Nephron (organoid): ENCODE measurements around the gene RPL27A.

Experiments
- H3K27ac Mint-ChIP-seq, 3 experiments: 2 replicates each; pipeline ENCODE4 v1.8.0; 2020; ENCODE audit warnings: mixed read lengths in 3 of 3, mild to moderate bottlenecking in 2 of 3, moderate library complexity in 1 of 3
- H3K27me3 Mint-ChIP-seq: 2 replicates; pipeline ENCODE4 v1.8.0; 2021; ENCODE audit warnings: low read depth, mild to moderate bottlenecking, moderate library complexity, mixed read lengths
- H3K36me3 Mint-ChIP-seq: 2 replicates; pipeline ENCODE4 v1.8.0; 2020; ENCODE audit warnings: low read depth, mixed read lengths
- H3K4me1 Mint-ChIP-seq: 2 replicates; pipeline ENCODE4 v1.8.0; 2020; ENCODE audit warnings: mixed read lengths
- H3K4me3 Mint-ChIP-seq, 3 experiments: 2 replicates each; pipeline ENCODE4 v1.8.0; 2020; ENCODE audit warnings: mild to moderate bottlenecking in 3 of 3, mixed read lengths in 3 of 3, moderate library complexity in 2 of 3
- H3K9me3 Mint-ChIP-seq: 2 replicates; pipeline ENCODE4 v1.8.0; 2020; ENCODE audit warnings: mixed read lengths
- TF ChIP-seq, protein P1 (sequence below), 3 experiments: fragments of 200-600 bp; sonication (generic); IDR thresholded peaks; one replicate each; pipeline ENCODE4 v1.5.0; 2021; ENCODE audit warnings: antibody characterized with exemption in 3 of 3; ENCODE audit not compliant: unreplicated experiment in 3 of 3

RPL27A gene

DNA sequence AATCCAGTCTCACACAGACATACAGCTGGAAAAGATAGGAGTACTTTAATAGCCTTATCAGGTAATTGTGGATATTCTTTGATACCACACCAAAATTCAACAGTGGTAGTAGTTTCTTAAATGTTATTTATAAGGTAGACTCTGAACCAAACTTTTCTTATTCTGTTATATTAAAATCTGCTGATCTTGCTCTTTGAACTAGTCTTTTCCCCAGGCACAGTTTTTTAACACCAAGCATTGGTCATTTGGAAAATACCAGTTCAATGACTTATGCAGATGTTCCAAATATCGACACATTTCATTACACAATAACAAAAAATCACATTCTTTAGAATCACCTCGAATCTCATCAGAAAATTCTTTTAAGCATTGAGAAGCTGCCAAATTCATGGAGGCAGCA lies 7.7 kb upstream of the RPL27A start:
- TF ChIP-seq, protein P1, sequence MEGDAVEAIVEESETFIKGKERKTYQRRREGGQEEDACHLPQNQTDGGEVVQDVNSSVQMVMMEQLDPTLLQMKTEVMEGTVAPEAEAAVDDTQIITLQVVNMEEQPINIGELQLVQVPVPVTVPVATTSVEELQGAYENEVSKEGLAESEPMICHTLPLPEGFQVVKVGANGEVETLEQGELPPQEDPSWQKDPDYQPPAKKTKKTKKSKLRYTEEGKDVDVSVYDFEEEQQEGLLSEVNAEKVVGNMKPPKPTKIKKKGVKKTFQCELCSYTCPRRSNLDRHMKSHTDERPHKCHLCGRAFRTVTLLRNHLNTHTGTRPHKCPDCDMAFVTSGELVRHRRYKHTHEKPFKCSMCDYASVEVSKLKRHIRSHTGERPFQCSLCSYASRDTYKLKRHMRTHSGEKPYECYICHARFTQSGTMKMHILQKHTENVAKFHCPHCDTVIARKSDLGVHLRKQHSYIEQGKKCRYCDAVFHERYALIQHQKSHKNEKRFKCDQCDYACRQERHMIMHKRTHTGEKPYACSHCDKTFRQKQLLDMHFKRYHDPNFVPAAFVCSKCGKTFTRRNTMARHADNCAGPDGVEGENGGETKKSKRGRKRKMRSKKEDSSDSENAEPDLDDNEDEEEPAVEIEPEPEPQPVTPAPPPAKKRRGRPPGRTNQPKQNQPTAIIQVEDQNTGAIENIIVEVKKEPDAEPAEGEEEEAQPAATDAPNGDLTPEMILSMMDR (IDR thresholded peaks at IDR 0.05; ENCODE audit: unreplicated experiment in 3 of 3) = no peak
- Mint-ChIP-seq H3K9me3 (no peaks in the 10 kb centered on the region), H3K27ac (no peak overlapping the region), H3K4me3 (no peak overlapping the region), H3K4me1 (peaks cover 17% of the 10 kb centered on the region), H3K27me3 (no peaks in the 10 kb centered on the region), H3K36me3 (no peaks in the 10 kb centered on the region)

DNA sequence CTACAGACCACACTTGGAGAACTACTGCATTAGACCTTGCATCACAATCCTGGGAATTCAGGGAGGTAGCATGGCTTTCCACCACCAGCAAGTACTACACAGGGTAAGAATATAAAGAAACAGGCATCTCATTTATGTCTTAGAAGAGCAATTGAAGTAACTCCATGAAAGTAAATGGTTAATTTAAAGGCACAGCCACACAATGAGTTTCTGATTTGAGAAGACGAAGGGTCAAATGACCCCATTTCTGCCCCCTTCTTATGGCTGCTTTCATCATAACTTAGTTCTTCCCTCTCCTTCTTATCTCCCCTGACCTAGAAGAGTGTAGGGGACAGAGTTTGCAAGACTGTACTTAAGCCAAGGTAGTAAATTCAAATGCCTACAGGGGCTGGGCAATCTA lies 6.1 kb upstream of the RPL27A start:
- Mint-ChIP-seq H3K4me1 (peaks cover 17% of the 10 kb centered on the region), H3K36me3 (peaks cover 3% of the 10 kb centered on the region), H3K27me3 (no peaks in the 10 kb centered on the region), H3K4me3 (no peak overlapping the region), H3K9me3 (no peaks in the 10 kb centered on the region), H3K27ac (no peak overlapping the region)
- TF ChIP-seq, protein P1 (IDR thresholded peaks at IDR 0.05; ENCODE audit: unreplicated experiment in 3 of 3) = no peak

DNA sequence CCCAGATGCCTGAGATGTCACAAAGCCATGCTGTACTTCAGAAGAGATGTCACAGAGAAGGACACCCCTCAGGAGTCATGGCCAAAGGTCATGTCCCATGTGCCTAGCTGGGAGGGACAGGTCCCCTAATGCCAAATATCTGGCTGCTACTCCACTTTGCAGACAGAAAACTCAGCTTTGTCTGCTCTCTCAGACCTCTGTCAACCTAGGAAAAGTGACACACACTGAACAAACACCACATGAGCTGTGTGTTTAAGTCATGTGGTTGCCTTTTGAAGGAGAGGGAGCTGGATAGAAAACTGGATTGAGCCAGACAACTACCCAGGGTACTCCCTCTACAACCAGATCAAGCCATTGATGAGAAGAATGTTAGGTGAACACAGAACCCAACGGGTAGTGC lies 3.6 kb upstream of the RPL27A start:
- Mint-ChIP-seq H3K27ac (no peak overlapping the region), H3K4me3 (peak overlapping the region in 1 of 3 experiments; percentile 85), H3K9me3 (no peaks in the 10 kb centered on the region)

DNA sequence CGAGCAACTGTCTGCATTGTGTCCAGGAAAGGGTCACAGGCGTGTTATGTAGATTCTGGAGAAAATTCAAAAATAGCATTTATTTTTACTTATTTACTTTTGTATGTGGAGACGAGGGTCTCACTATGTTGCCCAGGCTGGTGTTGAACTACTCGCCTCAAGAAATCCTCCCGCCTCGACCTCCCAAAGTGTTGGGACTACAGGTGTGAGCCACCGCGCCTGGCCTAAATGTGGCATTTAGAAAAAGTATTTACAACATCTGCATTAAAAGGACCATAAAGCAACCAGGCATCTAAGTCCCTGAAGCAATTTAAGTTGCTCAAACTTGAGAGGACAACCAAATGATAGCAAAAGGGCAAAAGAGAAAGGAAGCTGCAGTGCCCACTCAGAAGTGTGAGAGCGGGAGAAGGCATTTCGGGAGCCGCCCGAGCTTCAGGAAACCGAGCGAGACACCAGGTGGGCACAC lies 722 bp upstream of the RPL27A start:
- Mint-ChIP-seq H3K4me3 (peak overlapping the region; percentile 87 to 98 (median 92)), H3K4me1 (peaks cover 38% of the 10 kb centered on the region), H3K9me3 (no peaks in the 10 kb centered on the region), H3K27ac (peak overlapping the region; percentile 72 to 99 (median 99)), H3K36me3 (peaks cover 37% of the 10 kb centered on the region), H3K27me3 (no peaks in the 10 kb centered on the region)
- TF ChIP-seq, protein P1 (IDR thresholded peaks at IDR 0.05; ENCODE audit: unreplicated experiment in 3 of 3) = no peak

More for the DNA sequence above, 3.6 kb upstream of the RPL27A start:
- H3K4me1 Mint-ChIP-seq = peaks cover 23% of the 10 kb centered on the region
- H3K36me3 Mint-ChIP-seq = peaks cover 10% of the 10 kb centered on the region
- TF ChIP-seq, protein P1 (IDR thresholded peaks at IDR 0.05; ENCODE audit: unreplicated experiment in 3 of 3) = no peak
- no peaks in the 10 kb centered on the region for H3K27me3 Mint-ChIP-seq

DNA sequence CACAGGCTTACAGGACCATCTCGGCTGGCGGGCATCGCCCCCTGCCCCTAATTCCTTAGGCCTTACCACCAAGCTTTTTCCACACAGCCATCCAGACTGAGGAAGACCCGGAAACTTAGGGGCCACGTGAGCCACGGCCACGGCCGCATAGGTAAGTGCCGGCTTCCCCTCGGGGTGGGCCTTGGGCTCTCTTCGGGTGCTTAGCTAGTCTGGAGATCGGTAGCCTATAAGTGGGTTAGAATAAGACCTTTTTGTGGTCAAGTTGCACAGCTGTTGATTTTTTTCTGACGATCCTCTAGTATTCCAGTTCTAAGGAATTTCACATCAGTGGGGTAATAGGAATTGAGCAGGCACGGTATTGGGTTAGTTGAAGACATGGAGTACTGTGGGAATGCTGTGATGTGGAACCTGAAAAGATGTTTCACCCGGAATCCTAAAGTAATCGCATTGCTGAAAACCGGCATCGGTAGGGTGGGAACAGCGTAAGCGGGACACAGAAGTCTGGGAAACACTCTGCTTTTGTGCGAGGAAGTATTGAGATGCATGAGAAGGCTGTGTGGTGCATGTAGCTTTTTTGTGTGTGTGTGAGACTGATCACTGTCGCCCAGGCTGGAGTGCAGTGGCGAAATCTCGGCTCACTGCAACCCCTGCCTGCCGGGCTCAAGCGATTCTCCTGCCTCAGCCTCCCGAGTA lies 669 bp downstream of the RPL27A start:
- Mint-ChIP-seq H3K9me3 (no peaks in the 10 kb centered on the region), H3K4me3 (peak overlapping the region; percentile 87 to 98 (median 92)), H3K4me1 (peaks cover 45% of the 10 kb centered on the region), H3K27ac (peak overlapping the region; percentile 72 to 99 (median 99)), H3K36me3 (peaks cover 43% of the 10 kb centered on the region), H3K27me3 (no peaks in the 10 kb centered on the region)
- TF ChIP-seq, protein P1 (IDR thresholded peaks at IDR 0.05; ENCODE audit: unreplicated experiment in 3 of 3) = no peak
